IMR-90 (cell line): ENCODE measurements around the gene TMEM50B. TPM values are rescaled to one million over a fixed set of nuclear protein-coding genes. Genes with fewer than 3 reads are reported as not detected.

Source experiments
- ATAC-seq: fragments of 200-7000 bp; cut with Tn5 transposase; 2 replicates; pipeline ENCODE4 v1.9.1; 2020; ENCODE audit warnings: low read depth, mild to moderate bottlenecking, moderate library complexity
- BruUV-seq: library from RNA; stranded (reverse); fragments of 400-500 nt; replicated peaks from 2 replicates; lab custom pipeline; 2021; lab: Mats Ljungman, UMichigan
- CTCF ChIA-PET: fragments of 300-600 bp; formaldehyde crosslinking; extraction: SDS; loops from one replicate; lab custom pipeline; 2021; ENCODE audit warnings: antibody characterized with exemption; lab: Yijun Ruan, JAX
- POLR2A ChIA-PET: fragments of 300-600 bp; sonication (Branson Sonifier 250); formaldehyde crosslinking; loops from one replicate; lab custom pipeline; 2022; ENCODE audit warnings: antibody characterized with exemption; ENCODE audit not compliant: unreplicated experiment; lab: Charles Lee
- DNase-seq: peaks from one replicate; pipeline ENCODE4 v3.0.0; 2013
- H2AFZ ChIP-seq: replicated peaks from 2 replicates; pipeline ENCODE3; 2013; ENCODE audit warnings: low read length, mild to moderate bottlenecking; ENCODE audit not compliant: poor library complexity
- H2AK5ac ChIP-seq: 2 replicates; pipeline ENCODE4 v1.6.1; 2013; ENCODE audit warnings: low read depth, low read length, inconsistent platforms
- H2AK9ac ChIP-seq: replicated peaks from 2 replicates; pipeline ENCODE3; 2013; ENCODE audit warnings: mild to moderate bottlenecking, low read depth, low read length, moderate library complexity; ENCODE audit not compliant: poor library complexity
- H2BK120ac ChIP-seq: 2 replicates; pipeline ENCODE4 v1.6.1; 2013; ENCODE audit warnings: low read depth, low read length, inconsistent platforms
- H2BK15ac ChIP-seq: 3 replicates; pipeline ENCODE4 v1.6.1; 2013; ENCODE audit warnings: low read depth, low read length, inconsistent platforms
- H2BK20ac ChIP-seq: 2 replicates; pipeline ENCODE4 v1.6.1; 2013; ENCODE audit warnings: low read depth, mild to moderate bottlenecking, inconsistent platforms, low read length, moderate library complexity
- H2BK5ac ChIP-seq: 2 replicates; pipeline ENCODE4 v1.6.1; 2013; ENCODE audit warnings: mild to moderate bottlenecking, low read depth, low read length, inconsistent platforms; ENCODE audit not compliant: poor library complexity, severe bottlenecking
- H3K14ac ChIP-seq: replicated peaks from 2 replicates; pipeline ENCODE4 v1.6.1; 2013; ENCODE audit warnings: low read depth, low read length, inconsistent platforms
- H3K18ac ChIP-seq: 2 replicates; pipeline ENCODE4 v1.6.1; 2013; ENCODE audit warnings: low read depth, low read length, control low read depth
- H3K23ac ChIP-seq: 2 replicates; pipeline ENCODE4 v1.6.1; 2013; ENCODE audit warnings: low read depth, low read length, inconsistent platforms
- H3K27ac ChIP-seq: 2 replicates; pipeline ENCODE4 v1.5.1; 2013; ENCODE audit warnings: mild to moderate bottlenecking, control low read depth, low read length; ENCODE audit not compliant: insufficient read depth
- H3K27me3 ChIP-seq: 2 replicates; pipeline ENCODE4 v1.6.1; 2013; ENCODE audit warnings: low read length; ENCODE audit not compliant: control insufficient read depth, insufficient read depth
- H3K36me3 ChIP-seq: 2 replicates; pipeline ENCODE4 v1.6.1; 2013; ENCODE audit warnings: low read length, mixed read lengths; ENCODE audit not compliant: control insufficient read depth, insufficient read depth
- H3K4ac ChIP-seq: 2 replicates; pipeline ENCODE4 v1.6.1; 2013; ENCODE audit warnings: low read depth, low read length, inconsistent platforms
- H3K4me1 ChIP-seq: 2 replicates; pipeline ENCODE4 v1.6.1; 2013; ENCODE audit warnings: low read length, mixed read lengths; ENCODE audit not compliant: control insufficient read depth, insufficient read depth
- H3K4me2 ChIP-seq: 2 replicates; pipeline ENCODE4 v1.6.1; 2013; ENCODE audit warnings: low read depth, mild to moderate bottlenecking, control low read depth, low read length, moderate library complexity
- H3K4me3 ChIP-seq: 2 replicates; pipeline ENCODE4 v1.5.1; 2013; ENCODE audit warnings: low read depth, mild to moderate bottlenecking, control low read depth, low read length, moderate library complexity; ENCODE audit not compliant: insufficient read depth
- H3K56ac ChIP-seq: 2 replicates; pipeline ENCODE4 v1.6.1; 2013; ENCODE audit warnings: low read length, inconsistent platforms; ENCODE audit not compliant: insufficient read depth; ENCODE audit errors: extremely low read depth
- H3K79me1 ChIP-seq, 2 experiments: 2 replicates each; pipeline ENCODE4 v1.6.1; 2013; ENCODE audit warnings: low read length in 2 of 2, inconsistent platforms in 1 of 2, low read depth in 1 of 2
- H3K9ac ChIP-seq: 2 replicates; pipeline ENCODE4 v1.6.1; 2013; ENCODE audit warnings: low read depth, low read length, control low read depth
- H3K9me1 ChIP-seq: 2 replicates; pipeline ENCODE4 v1.6.1; 2013; ENCODE audit warnings: low read length, inconsistent platforms; ENCODE audit not compliant: insufficient read depth
- H3K9me3 ChIP-seq: 2 replicates; pipeline ENCODE4 v1.6.1; 2013; ENCODE audit warnings: low read length; ENCODE audit not compliant: control insufficient read depth, insufficient read depth
- H4K20me1 ChIP-seq: 2 replicates; pipeline ENCODE4 v1.6.1; 2013; ENCODE audit warnings: low read length, inconsistent platforms; ENCODE audit not compliant: insufficient read depth
- H4K5ac ChIP-seq: 2 replicates; pipeline ENCODE4 v1.6.1; 2013; ENCODE audit warnings: mild to moderate bottlenecking, low read depth, low read length, control low read depth
- H4K8ac ChIP-seq, 2 experiments: 2 replicates each; pipeline ENCODE4 v1.6.1; 2013; ENCODE audit warnings: low read depth in 2 of 2, low read length in 2 of 2, control low read depth in 1 of 2, inconsistent platforms in 1 of 2
- H4K91ac ChIP-seq: 2 replicates; pipeline ENCODE4 v1.6.1; 2013; ENCODE audit warnings: low read depth, low read length, inconsistent platforms; ENCODE audit not compliant: insufficient read depth
- ELK1 ChIP-seq: fragments of 150-350 bp; IDR thresholded peaks from 2 replicates; pipeline ENCODE4 v1.6.1; 2016; ENCODE audit warnings: low read depth, mild to moderate bottlenecking, low read length, moderate library complexity, borderline replicate concordance
- WGBS, 2 experiments: methylation state at CpG; one replicate each; pipeline versions ENCODE4 v1.1.5 to v1.1.7; 2013; ENCODE audit warnings: missing lambda C conversion rate in 2 of 2; ENCODE audit not compliant: insufficient read length in 1 of 2; ENCODE audit errors: extremely low coverage in 2 of 2; 5-methylcytosine and 5-hydroxymethylcytosine counted together
- dilution Hi-C: fragments of 300-500 bp; cut with HindIII; formaldehyde crosslinking; loops from one replicate; pipeline ENCODE4 v1.14.3; 2018; ENCODE audit warnings: low sequenced_read_pairs; ENCODE audit not compliant: unreplicated experiment
- in situ Hi-C: fragments of 300-500 bp; cut with MboI; formaldehyde crosslinking; loops from 3 replicates; pipeline ENCODE4 v1.14.3; 2019; ENCODE audit warnings: low sequenced_read_pairs, inconsistent platforms, mixed read lengths
- intact Hi-C: fragments of 100-400 bp; cut with micrococcal nuclease; formaldehyde crosslinking; loops from 2 replicates; pipeline ENCODE4 v1.10.0; 2022
- polyA plus RNA-seq, 3 experiments: library from polyadenylated mRNA; depleted of rRNA; stranded (reverse); fragments of >200 nt; gene quantifications; 2 replicates each; pipeline ENCODE4 v1.2.3, GENCODE V29; 2012; ENCODE audit warnings: low replicate concordance in 1 of 3
- total RNA-seq: library from RNA; depleted of rRNA; stranded (reverse); fragments of >200 nt; gene quantifications from 2 replicates; pipeline ENCODE4 v1.2.3, GENCODE V29; 2012

TMEM50B gene
- total and polyA plus RNA-seq, 2 of the 4 experiments (the other 2 are of a cell fraction) = 10.9 to 25.9 TPM

- intact Hi-C loops = no loop called here
- Histone ChIP-seq H3K4ac (no peak overlapping the region), H3K9ac (no peak overlapping the region), H3K4me1 (peaks cover 5% of the 10 kb centered on the region), H3K9me1 (0 out of 2 replicates have a peak, but pooled peaks cover 3% of the 10 kb centered on the region), H2BK120ac (no peak overlapping the region), H3K18ac (no peak overlapping the region), H2BK20ac (no peak overlapping the region), H3K27me3 (no peaks in the 10 kb centered on the region), H3K14ac (no peak overlapping the region), H4K20me1 (no peaks in the 10 kb centered on the region), H3K56ac (no peak overlapping the region), H3K9me3 (no peaks in the 10 kb centered on the region), H3K4me3 (no peak overlapping the region), H2BK5ac (no peak overlapping the region), H4K5ac (no peak overlapping the region), H3K27ac (no peak overlapping the region), H2AK9ac (no peak overlapping the region), H4K8ac (no peak overlapping the region), H3K23ac (no peak overlapping the region), H3K79me1 (no peaks in the 10 kb centered on the region; a peak in 1 of 4 replicates), H2AFZ (no peak overlapping the region), H2AK5ac (no peak overlapping the region), H2BK15ac (no peak overlapping the region), H3K36me3 (peaks cover 3% of the 10 kb centered on the region; the same call in 1 of the 2 replicates), H4K91ac (no peak overlapping the region), H3K4me2 (no peak overlapping the region)
- no TSS peak for BruUV-seq
- dilution Hi-C loops = no loop called here
- in situ Hi-C loops = loop anchor here (5.0 to 25.0 kb wide), 2 partner anchors 247 to 607 kb away; no protein-coding TSS in a partner anchor
- TF ChIP-seq ELK1 = no peak
- POLR2A ChIA-PET = no interaction called here
- 0% methylated on average over 1 of the region's 2 CpGs; no CpG with 5 or more reads in 1 of the 2 experiments for WGBS, 2 experiments
- CTCF ChIA-PET = interaction anchor here (0.6 to 1.6 kb wide), 7 partner anchors 9 to 450 kb away, joined by 3 to 6 read pairs (median 5); no protein-coding TSS in a partner anchor
- ATAC-seq (no peak), DNase-seq (no peak)
These were observed 35.3 kb downstream of the TMEM50B start for GRCh38 chr21:33444499-33444898.
